ENCODE measurements around the gene ANHX. TPM values are rescaled to one million over a fixed set of nuclear protein-coding genes. Genes with fewer than 3 reads are reported as not detected.
A peak's percentile ranks its signal among the peaks of the same experiment; 100 is the strongest.

Gene ANHX
- total and polyA plus RNA-seq, 2 experiments from 2014 or later: not detected

DNA sequence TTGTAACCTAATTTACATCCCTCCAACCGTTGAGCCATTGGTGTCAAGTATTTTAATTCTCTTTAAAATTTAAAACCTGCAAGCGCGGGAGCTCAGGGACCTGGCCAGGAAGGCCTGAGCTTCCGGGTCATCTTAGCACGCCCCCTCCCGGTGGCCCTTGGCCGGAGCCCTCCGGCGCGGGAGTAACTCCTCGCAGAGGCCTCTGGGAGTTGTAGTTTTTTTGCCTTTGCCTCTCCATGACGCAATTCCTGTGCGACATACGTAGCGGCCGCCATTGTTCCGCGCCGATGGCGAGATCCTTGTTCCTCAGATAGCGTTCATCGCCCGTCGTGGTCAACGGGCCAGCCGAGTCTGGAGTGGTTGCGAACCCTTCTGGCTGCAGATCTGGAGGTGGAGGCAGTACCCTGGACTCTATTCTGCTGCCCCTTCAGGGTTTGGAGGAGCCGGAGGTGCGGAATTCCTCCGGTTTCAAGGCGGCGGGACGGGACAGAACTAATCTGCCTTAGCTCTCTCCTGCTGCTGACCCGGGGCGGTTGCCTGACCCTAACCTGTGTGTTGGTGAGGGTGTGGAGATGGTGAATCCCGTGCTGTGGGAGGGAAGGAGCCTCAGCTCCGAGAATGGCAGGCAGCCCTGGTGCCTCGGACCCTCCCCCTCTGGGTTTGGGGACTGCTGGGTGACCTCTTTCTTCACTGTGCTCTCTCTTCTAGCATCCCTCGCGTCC is 54.3 kb downstream of the ANHX start, which contains the start of gene ZNF268:
TSS of gene ZNF268 (plus strand) at position 258 of the 722 bp plus-strand sequence. CDS start 503 bp downstream, outside the sequence.
- TF ChIP-seq JUNB (IDR thresholded peaks at IDR 0.05; ENCODE audit: unreplicated experiment) (no peak), ZNF114 (CRISPR knock-in tag; IDR thresholded peaks at IDR 0.05) (no peak), STAT1 (IDR thresholded peaks at IDR 0.05; ENCODE audit: unreplicated experiment) (no peak), ZNF331 (CRISPR knock-in tag; IDR thresholded peaks at IDR 0.05; ENCODE audit: low read depth) (no peak), EZH2 (IDR thresholded peaks at IDR 0.05; ENCODE audit: low read depth, unreplicated experiment) (no peak), POLR2AphosphoS5 (IDR thresholded peaks at IDR 0.05; ENCODE audit: low read depth) (peak; percentile 92), NANOG (IDR thresholded peaks at IDR 0.05; ENCODE audit: borderline replicate concordance) (no peak), CREB1 (CRISPR knock-in tag; IDR thresholded peaks at IDR 0.05; ENCODE audit: low read depth) (peak; percentile 99), EZH2phosphoT487 (IDR thresholded peaks at IDR 0.05; ENCODE audit: unreplicated experiment) (no peak)
- TF ChIP-seq, protein P1, sequence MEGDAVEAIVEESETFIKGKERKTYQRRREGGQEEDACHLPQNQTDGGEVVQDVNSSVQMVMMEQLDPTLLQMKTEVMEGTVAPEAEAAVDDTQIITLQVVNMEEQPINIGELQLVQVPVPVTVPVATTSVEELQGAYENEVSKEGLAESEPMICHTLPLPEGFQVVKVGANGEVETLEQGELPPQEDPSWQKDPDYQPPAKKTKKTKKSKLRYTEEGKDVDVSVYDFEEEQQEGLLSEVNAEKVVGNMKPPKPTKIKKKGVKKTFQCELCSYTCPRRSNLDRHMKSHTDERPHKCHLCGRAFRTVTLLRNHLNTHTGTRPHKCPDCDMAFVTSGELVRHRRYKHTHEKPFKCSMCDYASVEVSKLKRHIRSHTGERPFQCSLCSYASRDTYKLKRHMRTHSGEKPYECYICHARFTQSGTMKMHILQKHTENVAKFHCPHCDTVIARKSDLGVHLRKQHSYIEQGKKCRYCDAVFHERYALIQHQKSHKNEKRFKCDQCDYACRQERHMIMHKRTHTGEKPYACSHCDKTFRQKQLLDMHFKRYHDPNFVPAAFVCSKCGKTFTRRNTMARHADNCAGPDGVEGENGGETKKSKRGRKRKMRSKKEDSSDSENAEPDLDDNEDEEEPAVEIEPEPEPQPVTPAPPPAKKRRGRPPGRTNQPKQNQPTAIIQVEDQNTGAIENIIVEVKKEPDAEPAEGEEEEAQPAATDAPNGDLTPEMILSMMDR (conservative IDR thresholded peaks at IDR 0.05; ENCODE audit: low read depth in 2 of 2): peak; percentile 82 to 83
- TF ChIP-seq, protein P2, sequence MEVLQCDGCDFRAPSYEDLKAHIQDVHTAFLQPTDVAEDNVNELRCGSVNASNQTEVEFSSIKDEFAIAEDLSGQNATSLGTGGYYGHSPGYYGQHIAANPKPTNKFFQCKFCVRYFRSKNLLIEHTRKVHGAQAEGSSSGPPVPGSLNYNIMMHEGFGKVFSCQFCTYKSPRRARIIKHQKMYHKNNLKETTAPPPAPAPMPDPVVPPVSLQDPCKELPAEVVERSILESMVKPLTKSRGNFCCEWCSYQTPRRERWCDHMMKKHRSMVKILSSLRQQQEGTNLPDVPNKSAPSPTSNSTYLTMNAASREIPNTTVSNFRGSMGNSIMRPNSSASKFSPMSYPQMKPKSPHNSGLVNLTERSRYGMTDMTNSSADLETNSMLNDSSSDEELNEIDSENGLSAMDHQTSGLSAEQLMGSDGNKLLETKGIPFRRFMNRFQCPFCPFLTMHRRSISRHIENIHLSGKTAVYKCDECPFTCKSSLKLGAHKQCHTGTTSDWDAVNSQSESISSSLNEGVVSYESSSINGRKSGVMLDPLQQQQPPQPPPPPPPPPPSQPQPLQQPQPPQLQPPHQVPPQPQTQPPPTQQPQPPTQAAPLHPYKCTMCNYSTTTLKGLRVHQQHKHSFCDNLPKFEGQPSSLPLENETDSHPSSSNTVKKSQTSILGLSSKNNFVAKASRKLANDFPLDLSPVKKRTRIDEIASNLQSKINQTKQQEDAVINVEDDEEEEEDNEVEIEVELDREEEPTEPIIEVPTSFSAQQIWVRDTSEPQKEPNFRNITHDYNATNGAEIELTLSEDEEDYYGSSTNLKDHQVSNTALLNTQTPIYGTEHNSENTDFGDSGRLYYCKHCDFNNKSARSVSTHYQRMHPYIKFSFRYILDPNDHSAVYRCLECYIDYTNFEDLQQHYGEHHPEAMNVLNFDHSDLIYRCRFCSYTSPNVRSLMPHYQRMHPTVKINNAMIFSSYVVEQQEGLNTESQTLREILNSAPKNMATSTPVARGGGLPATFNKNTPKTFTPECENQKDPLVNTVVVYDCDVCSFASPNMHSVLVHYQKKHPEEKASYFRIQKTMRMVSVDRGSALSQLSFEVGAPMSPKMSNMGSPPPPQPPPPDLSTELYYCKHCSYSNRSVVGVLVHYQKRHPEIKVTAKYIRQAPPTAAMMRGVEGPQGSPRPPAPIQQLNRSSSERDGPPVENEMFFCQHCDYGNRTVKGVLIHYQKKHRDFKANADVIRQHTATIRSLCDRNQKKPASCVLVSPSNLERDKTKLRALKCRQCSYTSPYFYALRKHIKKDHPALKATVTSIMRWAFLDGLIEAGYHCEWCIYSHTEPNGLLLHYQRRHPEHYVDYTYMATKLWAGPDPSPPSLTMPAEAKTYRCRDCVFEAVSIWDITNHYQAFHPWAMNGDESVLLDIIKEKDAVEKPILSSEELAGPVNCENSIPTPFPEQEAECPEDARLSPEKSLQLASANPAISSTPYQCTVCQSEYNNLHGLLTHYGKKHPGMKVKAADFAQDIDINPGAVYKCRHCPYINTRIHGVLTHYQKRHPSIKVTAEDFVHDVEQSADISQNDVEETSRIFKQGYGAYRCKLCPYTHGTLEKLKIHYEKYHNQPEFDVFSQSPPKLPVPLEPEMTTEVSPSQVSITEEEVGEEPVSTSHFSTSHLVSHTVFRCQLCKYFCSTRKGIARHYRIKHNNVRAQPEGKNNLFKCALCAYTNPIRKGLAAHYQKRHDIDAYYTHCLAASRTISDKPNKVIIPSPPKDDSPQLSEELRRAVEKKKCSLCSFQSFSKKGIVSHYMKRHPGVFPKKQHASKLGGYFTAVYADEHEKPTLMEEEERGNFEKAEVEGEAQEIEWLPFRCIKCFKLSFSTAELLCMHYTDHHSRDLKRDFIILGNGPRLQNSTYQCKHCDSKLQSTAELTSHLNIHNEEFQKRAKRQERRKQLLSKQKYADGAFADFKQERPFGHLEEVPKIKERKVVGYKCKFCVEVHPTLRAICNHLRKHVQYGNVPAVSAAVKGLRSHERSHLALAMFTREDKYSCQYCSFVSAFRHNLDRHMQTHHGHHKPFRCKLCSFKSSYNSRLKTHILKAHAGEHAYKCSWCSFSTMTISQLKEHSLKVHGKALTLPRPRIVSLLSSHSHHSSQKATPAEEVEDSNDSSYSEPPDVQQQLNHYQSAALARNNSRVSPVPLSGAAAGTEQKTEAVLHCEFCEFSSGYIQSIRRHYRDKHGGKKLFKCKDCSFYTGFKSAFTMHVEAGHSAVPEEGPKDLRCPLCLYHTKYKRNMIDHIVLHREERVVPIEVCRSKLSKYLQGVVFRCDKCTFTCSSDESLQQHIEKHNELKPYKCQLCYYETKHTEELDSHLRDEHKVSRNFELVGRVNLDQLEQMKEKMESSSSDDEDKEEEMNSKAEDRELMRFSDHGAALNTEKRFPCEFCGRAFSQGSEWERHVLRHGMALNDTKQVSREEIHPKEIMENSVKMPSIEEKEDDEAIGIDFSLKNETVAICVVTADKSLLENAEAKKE (CRISPR knock-in tag; IDR thresholded peaks at IDR 0.05): no peak
- TF ChIP-seq, protein P3, sequence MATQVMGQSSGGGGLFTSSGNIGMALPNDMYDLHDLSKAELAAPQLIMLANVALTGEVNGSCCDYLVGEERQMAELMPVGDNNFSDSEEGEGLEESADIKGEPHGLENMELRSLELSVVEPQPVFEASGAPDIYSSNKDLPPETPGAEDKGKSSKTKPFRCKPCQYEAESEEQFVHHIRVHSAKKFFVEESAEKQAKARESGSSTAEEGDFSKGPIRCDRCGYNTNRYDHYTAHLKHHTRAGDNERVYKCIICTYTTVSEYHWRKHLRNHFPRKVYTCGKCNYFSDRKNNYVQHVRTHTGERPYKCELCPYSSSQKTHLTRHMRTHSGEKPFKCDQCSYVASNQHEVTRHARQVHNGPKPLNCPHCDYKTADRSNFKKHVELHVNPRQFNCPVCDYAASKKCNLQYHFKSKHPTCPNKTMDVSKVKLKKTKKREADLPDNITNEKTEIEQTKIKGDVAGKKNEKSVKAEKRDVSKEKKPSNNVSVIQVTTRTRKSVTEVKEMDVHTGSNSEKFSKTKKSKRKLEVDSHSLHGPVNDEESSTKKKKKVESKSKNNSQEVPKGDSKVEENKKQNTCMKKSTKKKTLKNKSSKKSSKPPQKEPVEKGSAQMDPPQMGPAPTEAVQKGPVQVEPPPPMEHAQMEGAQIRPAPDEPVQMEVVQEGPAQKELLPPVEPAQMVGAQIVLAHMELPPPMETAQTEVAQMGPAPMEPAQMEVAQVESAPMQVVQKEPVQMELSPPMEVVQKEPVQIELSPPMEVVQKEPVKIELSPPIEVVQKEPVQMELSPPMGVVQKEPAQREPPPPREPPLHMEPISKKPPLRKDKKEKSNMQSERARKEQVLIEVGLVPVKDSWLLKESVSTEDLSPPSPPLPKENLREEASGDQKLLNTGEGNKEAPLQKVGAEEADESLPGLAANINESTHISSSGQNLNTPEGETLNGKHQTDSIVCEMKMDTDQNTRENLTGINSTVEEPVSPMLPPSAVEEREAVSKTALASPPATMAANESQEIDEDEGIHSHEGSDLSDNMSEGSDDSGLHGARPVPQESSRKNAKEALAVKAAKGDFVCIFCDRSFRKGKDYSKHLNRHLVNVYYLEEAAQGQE (IDR thresholded peaks at IDR 0.05; ENCODE audit: unreplicated experiment): no peak
- TF ChIP-seq, protein P4, sequence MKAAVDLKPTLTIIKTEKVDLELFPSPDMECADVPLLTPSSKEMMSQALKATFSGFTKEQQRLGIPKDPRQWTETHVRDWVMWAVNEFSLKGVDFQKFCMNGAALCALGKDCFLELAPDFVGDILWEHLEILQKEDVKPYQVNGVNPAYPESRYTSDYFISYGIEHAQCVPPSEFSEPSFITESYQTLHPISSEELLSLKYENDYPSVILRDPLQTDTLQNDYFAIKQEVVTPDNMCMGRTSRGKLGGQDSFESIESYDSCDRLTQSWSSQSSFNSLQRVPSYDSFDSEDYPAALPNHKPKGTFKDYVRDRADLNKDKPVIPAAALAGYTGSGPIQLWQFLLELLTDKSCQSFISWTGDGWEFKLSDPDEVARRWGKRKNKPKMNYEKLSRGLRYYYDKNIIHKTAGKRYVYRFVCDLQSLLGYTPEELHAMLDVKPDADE (IDR thresholded peaks at IDR 0.05): peak; percentile 98
- DNase-seq (ENCODE audit: low spot score) (peak; percentile 98), ATAC-seq (peak; percentile 99)
- Histone ChIP-seq H2AFZ (peak within 1 kb of the TSS; percentile 96), H3K4me2 (peak within 1 kb of the TSS; percentile 89), H4K20me1 (replicated peaks; ENCODE audit: insufficient read depth) (no peaks in the 10 kb centered on the region), H3K36me3 (ENCODE audit: insufficient read depth) (peaks cover 19% of the 10 kb centered on the region; the same call in 1 of the 2 replicates), H3K27me3 (ENCODE audit: insufficient read depth) (no peaks in the 10 kb centered on the region), H3K4me1 (ENCODE audit: insufficient read depth) (no peaks in the 10 kb centered on the region), H3K4me3 (peak within 1 kb of the TSS; percentile 92), H3F3A (replicated peaks; ENCODE audit: low read depth) (no peaks in the 10 kb centered on the region), H3K79me2 (replicated peaks; ENCODE audit: insufficient read depth) (peaks cover 21% of the 10 kb centered on the region), H3K9me2 (ENCODE audit: insufficient read depth) (peaks cover 15% of the 10 kb centered on the region; the same call in 1 of the 2 replicates), H3K27ac (ENCODE audit: low read depth) (peak within 1 kb of the TSS; percentile 83; the same call in 1 of the 2 replicates)
- H3K36me3 Mint-ChIP-seq (ENCODE audit: low read depth): peaks cover 77% of the 10 kb centered on the region
- H3K9me3 Mint-ChIP-seq: peaks cover 100% of the 10 kb centered on the region
- peak within 1 kb of the TSS; percentile 98 for H3K4me3 Mint-ChIP-seq
- peaks cover 5% of the 10 kb centered on the region; the same call in 1 of the 3 replicates for H3K4me1 Mint-ChIP-seq
- H3K27me3 Mint-ChIP-seq (ENCODE audit: insufficient read depth, low read depth, poor library complexity): peaks cover 18% of the 10 kb centered on the region
- peak within 1 kb of the TSS; percentile 96 for H3K27ac Mint-ChIP-seq

All from GM23338 (cell line).